Neuronal stem cell (in vitro differentiated cells): ENCODE data around the gene ARL6IP4.

ENCODE experiments used
- DNase-seq: peaks from one replicate; pipeline ENCODE4 v3.0.0-alpha.2; 2013; ENCODE audit warnings: low spot score
- H2AFZ ChIP-seq: one replicate; pipeline ENCODE4 v1.6.1; 2013; ENCODE audit warnings: mild to moderate bottlenecking, low read length, inconsistent platforms
- H2AK5ac ChIP-seq: 2 replicates; pipeline ENCODE4 v1.6.1; 2013; ENCODE audit warnings: low read depth, mild to moderate bottlenecking, inconsistent platforms, low read length, moderate library complexity, mixed read lengths
- H2BK120ac ChIP-seq: 2 replicates; pipeline ENCODE4 v1.6.1; 2013; ENCODE audit warnings: low read depth, mild to moderate bottlenecking, inconsistent platforms, low read length, moderate library complexity, mixed read lengths
- H2BK12ac ChIP-seq: one replicate; pipeline ENCODE4 v1.6.1; 2013; ENCODE audit warnings: low read length, inconsistent platforms
- H2BK15ac ChIP-seq: 2 replicates; pipeline ENCODE4 v1.6.1; 2013; ENCODE audit warnings: mild to moderate bottlenecking, low read length, inconsistent platforms, mixed read lengths
- H2BK5ac ChIP-seq: one replicate; pipeline ENCODE4 v1.6.1; 2013; ENCODE audit warnings: inconsistent platforms, mild to moderate bottlenecking, low read length, moderate library complexity
- H3K14ac ChIP-seq: one replicate; pipeline ENCODE4 v1.6.1; 2013; ENCODE audit warnings: low read length, inconsistent platforms
- H3K18ac ChIP-seq: 2 replicates; pipeline ENCODE4 v1.6.1; 2013; ENCODE audit warnings: low read length, inconsistent platforms
- H3K23ac ChIP-seq: 2 replicates; pipeline ENCODE4 v1.6.1; 2013; ENCODE audit warnings: low read depth, mild to moderate bottlenecking, mixed read lengths, low read length, inconsistent platforms; ENCODE audit not compliant: poor library complexity
- H3K27ac ChIP-seq: replicated peaks from 3 replicates; pipeline ENCODE4 v1.5.1; 2013; ENCODE audit warnings: low read length, inconsistent platforms
- H3K27me3 ChIP-seq, 3 experiments: 2 replicates each; pipeline ENCODE4 v1.6.1; 2013; ENCODE audit warnings: low read length in 3 of 3, mild to moderate bottlenecking in 2 of 3, inconsistent platforms in 1 of 3, low read depth in 1 of 3, mixed read lengths in 1 of 3, moderate library complexity in 1 of 3; ENCODE audit not compliant: control insufficient read depth in 3 of 3, insufficient read depth in 3 of 3
- H3K36me3 ChIP-seq, 2 donors: replicated peaks in 1 of 2; 2 replicates each; pipeline ENCODE4 v1.6.1; 2013; ENCODE audit warnings: low read length in 2 of 2; ENCODE audit not compliant: control insufficient read depth in 2 of 2, insufficient read depth in 2 of 2
- H3K4ac ChIP-seq: 2 replicates; pipeline ENCODE4 v1.6.1; 2013; ENCODE audit warnings: inconsistent platforms, mild to moderate bottlenecking, low read length, moderate library complexity
- H3K4me1 ChIP-seq, 2 donors: 1 replicate in 1 of 2; 2 replicates in 1 of 2; pipeline ENCODE4 v1.6.1; 2013; ENCODE audit warnings: low read length in 2 of 2, low read depth in 1 of 2; ENCODE audit not compliant: control insufficient read depth in 2 of 2, insufficient read depth in 1 of 2
- H3K4me2 ChIP-seq: one replicate; pipeline ENCODE4 v1.6.1; 2013; ENCODE audit warnings: mild to moderate bottlenecking, low read length, inconsistent platforms; ENCODE audit not compliant: insufficient read depth, poor library complexity, severe bottlenecking
- H3K4me3 ChIP-seq, 2 donors: 2 replicates each; pipeline ENCODE4 v1.5.1; 2013; ENCODE audit warnings: low read length in 2 of 2, mild to moderate bottlenecking in 2 of 2, inconsistent platforms in 1 of 2, moderate library complexity in 1 of 2
- H3K79me1 ChIP-seq: one replicate; pipeline ENCODE4 v1.6.1; 2013; ENCODE audit warnings: low read depth, mild to moderate bottlenecking, inconsistent platforms, low read length, moderate library complexity
- H3K9ac ChIP-seq: one replicate; pipeline ENCODE4 v1.6.1; 2013; ENCODE audit warnings: mild to moderate bottlenecking, low read depth, low read length, inconsistent platforms; ENCODE audit not compliant: poor library complexity
- H3K9me3 ChIP-seq, 2 donors: replicated peaks in 1 of 2; 2 replicates each; pipeline versions ENCODE3 to v1.6.1; 2013; ENCODE audit warnings: low read length in 2 of 2, mild to moderate bottlenecking in 2 of 2, inconsistent platforms in 1 of 2, low read depth in 1 of 2, mixed read lengths in 1 of 2, moderate library complexity in 1 of 2; ENCODE audit not compliant: control insufficient read depth in 2 of 2, insufficient read depth in 1 of 2
- H4K8ac ChIP-seq: one replicate; pipeline ENCODE4 v1.6.1; 2013; ENCODE audit warnings: low read depth, mild to moderate bottlenecking, inconsistent platforms, low read length, moderate library complexity
- H4K91ac ChIP-seq: one replicate; pipeline ENCODE4 v1.6.1; 2013; ENCODE audit warnings: low read length, low read depth, mild to moderate bottlenecking, inconsistent platforms; ENCODE audit not compliant: poor library complexity
- WGBS, 2 donors: extraction: QIAGEN DNeasy Blood & Tissue Kit; methylation state at CpG; one replicate each; pipeline ENCODE4 v1.1.7; 2013; ENCODE audit warnings: missing lambda C conversion rate in 2 of 2, mixed read lengths in 1 of 2; ENCODE audit not compliant: insufficient read length in 2 of 2, insufficient replicate concordance in 1 of 2; ENCODE audit errors: extremely low coverage in 2 of 2; 5-methylcytosine and 5-hydroxymethylcytosine counted together

Gene ARL6IP4

GRCh38 chr12:122990561-122990960 lies 10.1 kb downstream of the ARL6IP4 start:
- peaks cover 0 to 17% of the 10 kb centered on the region in 2 donors for H3K36me3 ChIP-seq
- H2AFZ ChIP-seq, result no peak overlapping the region
- H2BK5ac ChIP-seq, result peak overlapping the region; percentile 3
- H3K79me1 ChIP-seq, result peaks cover 3% of the 10 kb centered on the region
- no peaks in the 10 kb centered on the region for H3K4me1 ChIP-seq
- H3K9me3 ChIP-seq, result no peaks in the 10 kb centered on the region
- no peak overlapping the region for H3K27ac ChIP-seq
- no peak overlapping the region for H3K4me2 ChIP-seq
- peak overlapping the region; percentile 3 for H4K8ac ChIP-seq
- H3K18ac ChIP-seq, result peak overlapping the region; percentile 48
- H3K14ac ChIP-seq, result peak overlapping the region; percentile 9
- H2BK12ac ChIP-seq, result no peak overlapping the region
- H3K9ac ChIP-seq, result peak overlapping the region; percentile 84
- peak overlapping the region; percentile 84 for H2AK5ac ChIP-seq
- H4K91ac ChIP-seq, result no peak overlapping the region
- H3K4me3 ChIP-seq, result no peak overlapping the region
- H3K4ac ChIP-seq, result no peak overlapping the region
- H2BK15ac ChIP-seq, result peak overlapping the region; percentile 58
- WGBS, 2 donors, result no CpG with 5 or more reads among the region's 13 CpGs
- H2BK120ac ChIP-seq, result no peak overlapping the region
- H3K23ac ChIP-seq, result peak overlapping the region; percentile 65
- H3K27me3 ChIP-seq, result no peaks in the 10 kb centered on the region
- DNase-seq, result no peak

- Histone ChIP-seq H3K4me1 (no peaks in the 10 kb centered on the region), H3K27me3 (no peaks in the 10 kb centered on the region), H3K9ac (peak overlapping the region; percentile 84), H2BK120ac (peak overlapping the region; percentile 61), H2AK5ac (peak overlapping the region; percentile 75), H2BK12ac (peak overlapping the region; percentile 58), H3K9me3 (no peaks in the 10 kb centered on the region), H3K4ac (no peak overlapping the region), H3K23ac (peak overlapping the region; percentile 65), H3K27ac (no peak overlapping the region), H2AFZ (no peak overlapping the region), H2BK5ac (peak overlapping the region; percentile 87), H3K18ac (peak overlapping the region; percentile 48), H3K79me1 (peaks cover 3% of the 10 kb centered on the region), H3K36me3 (peaks cover 0 to 17% of the 10 kb centered on the region in 2 donors), H3K4me3 (no peak overlapping the region), H3K4me2 (no peak overlapping the region), H4K8ac (peak overlapping the region; percentile 92), H3K14ac (no peak overlapping the region), H4K91ac (no peak overlapping the region), H2BK15ac (peak overlapping the region; percentile 67)
- no peak for DNase-seq
- WGBS, 2 donors, result no CpG with 5 or more reads among the region's 13 CpGs
Measured at GRCh38 chr12:122990961-122991622, 10.6 kb downstream of the ARL6IP4 start.

- H3K4me2 ChIP-seq, result no peak overlapping the region
- H3K4ac ChIP-seq, result no peak overlapping the region
Measured at GRCh38 chr12:122991623-122992275, 11.3 kb downstream of the ARL6IP4 start.

GRCh38 chr12:122992386-122992785 lies 11.9 kb downstream of the ARL6IP4 start:
- WGBS, 2 donors, result no CpG with 5 or more reads among the region's 19 CpGs
- H3K9me3 ChIP-seq, result no peaks in the 10 kb centered on the region
- H2BK5ac ChIP-seq, result no peak overlapping the region
- no peak overlapping the region for H3K4ac ChIP-seq
- H2BK12ac ChIP-seq, result no peak overlapping the region
- H4K91ac ChIP-seq, result no peak overlapping the region
- no peaks in the 10 kb centered on the region for H3K27me3 ChIP-seq
- no peak overlapping the region for H3K18ac ChIP-seq
- H3K9ac ChIP-seq, result peak overlapping the region; percentile 21
- peak overlapping the region; percentile 75 for H3K14ac ChIP-seq
- no peaks in the 10 kb centered on the region for H3K4me1 ChIP-seq
- peaks cover 0 to 12% of the 10 kb centered on the region in 2 donors for H3K36me3 ChIP-seq
- no peak overlapping the region for H2BK15ac ChIP-seq
- H3K4me2 ChIP-seq, result no peak overlapping the region
- no peak overlapping the region for H3K4me3 ChIP-seq
- H3K23ac ChIP-seq, result no peak overlapping the region
- no peak overlapping the region for H2AFZ ChIP-seq
- peak overlapping the region; percentile 82 for H4K8ac ChIP-seq
- H3K27ac ChIP-seq, result no peak overlapping the region
- peaks cover 2% of the 10 kb centered on the region for H3K79me1 ChIP-seq
- no peak overlapping the region for H2BK120ac ChIP-seq
- H2AK5ac ChIP-seq, result no peak overlapping the region
- DNase-seq, result no peak

More at GRCh38 chr12:122991623-122992275, 11.3 kb downstream of the ARL6IP4 start:
- peaks cover 0 to 16% of the 10 kb centered on the region in 2 donors for H3K36me3 ChIP-seq
- H3K4me1 ChIP-seq, result no peaks in the 10 kb centered on the region
- H2BK5ac ChIP-seq, result peak overlapping the region; percentile 87
- H3K18ac ChIP-seq, result peak overlapping the region; percentile 38
- peak overlapping the region; percentile 67 for H2BK15ac ChIP-seq
- H4K91ac ChIP-seq, result no peak overlapping the region
- H4K8ac ChIP-seq, result peak overlapping the region; percentile 92
- H3K23ac ChIP-seq, result no peak overlapping the region
- peak overlapping the region; percentile 84 for H2BK12ac ChIP-seq
- H3K9me3 ChIP-seq, result no peaks in the 10 kb centered on the region
- no peak overlapping the region for H2BK120ac ChIP-seq
- H2AK5ac ChIP-seq, result peak overlapping the region; percentile 81
- H3K4me3 ChIP-seq, result no peak overlapping the region
- no peak overlapping the region for H3K9ac ChIP-seq
- no peaks in the 10 kb centered on the region for H3K27me3 ChIP-seq
- peaks cover 3% of the 10 kb centered on the region for H3K79me1 ChIP-seq
- no peak overlapping the region for H3K14ac ChIP-seq
- no peak overlapping the region for H3K27ac ChIP-seq
- no peak for DNase-seq
- WGBS, 2 donors, result no CpG with 5 or more reads among the region's 27 CpGs
- H2AFZ ChIP-seq, result no peak overlapping the region
